Measurements from ENCODE around the gene CTSE.

CTSE gene

DNA sequence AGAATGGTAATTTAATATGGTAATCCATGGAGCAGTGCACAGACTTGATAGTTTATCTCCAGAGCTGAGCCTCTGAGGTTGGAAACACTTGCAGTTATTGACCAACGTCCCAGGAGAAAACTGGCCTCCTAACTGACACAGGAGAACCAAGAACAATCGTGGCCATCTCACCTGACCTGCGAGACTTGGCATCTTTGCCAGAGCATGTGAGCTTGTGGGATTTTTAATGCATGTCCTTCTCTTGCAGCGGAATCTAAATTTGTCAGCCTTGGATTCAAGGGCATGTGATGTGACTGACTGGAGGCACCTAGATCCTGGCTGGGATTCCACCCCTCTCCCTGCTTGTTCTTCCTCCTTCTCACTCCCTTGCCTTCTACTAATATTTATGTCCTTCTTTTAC, 52.6 kb downstream of the CTSE start:
- no peak for DNase-seq (ENCODE audit: low spot score)
- in situ Hi-C loops (cut with MboI; ENCODE audit: low pct_unique_long_range_greater_than_20kb, low sequenced_read_pairs, unreplicated experiment) = no loop called here
- TF ChIP-seq, protein P1, sequence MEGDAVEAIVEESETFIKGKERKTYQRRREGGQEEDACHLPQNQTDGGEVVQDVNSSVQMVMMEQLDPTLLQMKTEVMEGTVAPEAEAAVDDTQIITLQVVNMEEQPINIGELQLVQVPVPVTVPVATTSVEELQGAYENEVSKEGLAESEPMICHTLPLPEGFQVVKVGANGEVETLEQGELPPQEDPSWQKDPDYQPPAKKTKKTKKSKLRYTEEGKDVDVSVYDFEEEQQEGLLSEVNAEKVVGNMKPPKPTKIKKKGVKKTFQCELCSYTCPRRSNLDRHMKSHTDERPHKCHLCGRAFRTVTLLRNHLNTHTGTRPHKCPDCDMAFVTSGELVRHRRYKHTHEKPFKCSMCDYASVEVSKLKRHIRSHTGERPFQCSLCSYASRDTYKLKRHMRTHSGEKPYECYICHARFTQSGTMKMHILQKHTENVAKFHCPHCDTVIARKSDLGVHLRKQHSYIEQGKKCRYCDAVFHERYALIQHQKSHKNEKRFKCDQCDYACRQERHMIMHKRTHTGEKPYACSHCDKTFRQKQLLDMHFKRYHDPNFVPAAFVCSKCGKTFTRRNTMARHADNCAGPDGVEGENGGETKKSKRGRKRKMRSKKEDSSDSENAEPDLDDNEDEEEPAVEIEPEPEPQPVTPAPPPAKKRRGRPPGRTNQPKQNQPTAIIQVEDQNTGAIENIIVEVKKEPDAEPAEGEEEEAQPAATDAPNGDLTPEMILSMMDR (IDR thresholded peaks at IDR 0.05; ENCODE audit: extremely low read depth, insufficient read depth, missing control alignments) = no peak

DNA sequence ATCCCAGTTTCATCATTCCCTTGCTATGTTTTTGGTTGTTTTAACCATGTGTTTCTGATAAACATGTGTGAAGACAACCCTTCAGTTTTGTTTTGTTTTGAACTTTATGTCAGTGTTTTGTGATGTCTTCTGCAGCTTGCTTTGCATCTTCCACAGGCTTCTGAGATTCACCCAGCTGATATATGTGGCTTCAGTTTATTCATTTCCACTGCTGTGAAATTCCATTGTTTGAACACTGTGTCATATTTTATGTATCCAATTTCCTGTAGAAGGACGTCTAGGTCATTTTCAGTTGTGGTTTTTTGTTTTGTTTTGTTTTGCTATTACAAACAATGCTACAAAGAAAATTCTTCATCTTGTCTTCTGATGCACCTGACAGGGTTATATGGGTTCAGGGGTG, 53.2 kb downstream of the CTSE start:
- TF ChIP-seq, protein P1 (IDR thresholded peaks at IDR 0.05; ENCODE audit: extremely low read depth, insufficient read depth, missing control alignments) = no peak
- no peak for DNase-seq (ENCODE audit: low spot score)
- in situ Hi-C loops (cut with MboI; ENCODE audit: low pct_unique_long_range_greater_than_20kb, low sequenced_read_pairs, unreplicated experiment) = no loop called here

GRCh38 chr1:205969229-205969628, 54.5 kb downstream of the CTSE start:
- in situ Hi-C loops (cut with MboI; ENCODE audit: low pct_unique_long_range_greater_than_20kb, low sequenced_read_pairs, unreplicated experiment) = no loop called here
- TF ChIP-seq, protein P1 (IDR thresholded peaks at IDR 0.05; ENCODE audit: extremely low read depth, insufficient read depth, missing control alignments) = no peak
- no peak for DNase-seq (ENCODE audit: low spot score)

DNA sequence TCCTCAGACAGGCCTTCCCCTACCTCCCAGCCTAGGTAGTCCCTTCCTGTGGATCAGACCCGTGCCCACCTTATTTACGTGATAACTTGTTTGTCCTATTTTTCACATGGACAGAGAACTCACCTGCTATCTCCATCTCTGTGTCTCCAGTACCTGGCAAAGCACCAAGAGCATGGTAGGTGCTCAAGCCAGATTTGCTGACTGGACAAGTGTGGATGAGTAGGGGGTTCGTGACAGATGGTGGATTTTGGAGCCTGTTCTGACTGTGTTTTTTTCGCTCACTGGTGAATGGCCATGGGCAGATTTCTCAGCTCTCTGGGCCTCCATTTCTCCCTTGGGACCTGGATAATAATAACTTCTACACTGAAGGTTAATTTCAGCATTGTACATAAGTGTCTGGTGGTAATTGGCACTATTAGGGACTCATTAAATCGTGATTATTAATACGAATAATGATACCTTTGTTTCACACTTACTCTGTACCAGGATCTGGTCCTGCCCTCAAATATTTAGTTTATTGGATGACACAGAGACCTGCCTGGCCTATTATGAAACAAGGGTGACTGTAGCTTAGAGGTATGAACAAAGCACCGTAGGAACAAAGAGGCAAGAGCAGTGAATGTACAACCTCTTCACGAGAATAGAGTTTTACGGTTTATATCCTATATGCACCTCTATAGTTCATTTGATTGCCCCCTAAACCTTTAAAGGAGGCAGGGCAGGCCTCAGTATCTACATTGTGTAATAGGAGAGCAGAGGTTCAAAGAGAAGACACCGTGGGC, 56.0 kb downstream of the CTSE start:
- in situ Hi-C loops (cut with MboI; ENCODE audit: low pct_unique_long_range_greater_than_20kb, low sequenced_read_pairs, unreplicated experiment) = no loop called here
- TF ChIP-seq, protein P1 (IDR thresholded peaks at IDR 0.05; ENCODE audit: extremely low read depth, insufficient read depth, missing control alignments) = no peak
- no peak for DNase-seq (ENCODE audit: low spot score)

DNA sequence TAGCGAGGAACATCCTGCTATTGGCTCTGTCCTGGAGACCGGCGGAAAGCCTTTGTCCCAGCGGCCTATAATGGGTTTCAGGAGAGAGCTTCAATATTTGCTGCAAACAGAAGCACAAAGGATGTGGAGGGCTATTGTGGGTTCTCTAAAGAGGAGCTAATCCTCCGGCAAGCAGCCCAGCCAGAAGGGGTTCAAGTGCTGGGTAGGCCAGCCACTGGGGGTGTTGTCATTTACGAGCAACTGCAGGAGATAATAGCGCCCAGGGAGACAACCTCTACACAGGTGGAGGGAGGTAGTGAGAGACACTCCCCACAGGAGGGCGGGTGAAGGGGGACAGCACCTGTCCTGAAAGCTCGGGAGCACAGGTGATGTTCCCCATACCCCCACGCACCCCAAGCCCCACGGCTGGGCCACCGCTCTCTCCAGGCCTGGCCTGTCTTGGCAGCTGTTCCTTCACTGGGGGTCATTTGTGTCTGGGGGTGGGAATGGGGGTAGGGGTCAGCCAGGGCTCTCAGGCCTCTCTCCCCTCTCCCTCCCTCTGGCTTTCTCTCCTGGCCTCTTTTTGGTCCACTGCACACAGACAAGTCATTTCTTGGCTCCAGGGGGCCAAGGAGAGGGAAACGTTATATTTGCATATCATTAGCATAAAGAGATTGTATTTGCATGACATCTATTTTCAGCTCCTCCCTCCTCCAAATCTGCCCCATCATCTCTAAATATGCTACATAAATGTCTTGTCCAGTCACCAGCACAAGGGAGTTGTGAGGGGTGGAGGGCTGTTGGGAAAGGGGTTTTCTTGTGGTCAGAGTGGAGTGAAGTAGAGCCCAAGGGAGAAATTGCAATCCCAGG, 58.4 kb downstream of the CTSE start:
- no peak for DNase-seq (ENCODE audit: low spot score)
- TF ChIP-seq, protein P1 (IDR thresholded peaks at IDR 0.05; ENCODE audit: extremely low read depth, insufficient read depth, missing control alignments) = no peak
- in situ Hi-C loops (cut with MboI; ENCODE audit: low pct_unique_long_range_greater_than_20kb, low sequenced_read_pairs, unreplicated experiment) = no loop called here

DNA sequence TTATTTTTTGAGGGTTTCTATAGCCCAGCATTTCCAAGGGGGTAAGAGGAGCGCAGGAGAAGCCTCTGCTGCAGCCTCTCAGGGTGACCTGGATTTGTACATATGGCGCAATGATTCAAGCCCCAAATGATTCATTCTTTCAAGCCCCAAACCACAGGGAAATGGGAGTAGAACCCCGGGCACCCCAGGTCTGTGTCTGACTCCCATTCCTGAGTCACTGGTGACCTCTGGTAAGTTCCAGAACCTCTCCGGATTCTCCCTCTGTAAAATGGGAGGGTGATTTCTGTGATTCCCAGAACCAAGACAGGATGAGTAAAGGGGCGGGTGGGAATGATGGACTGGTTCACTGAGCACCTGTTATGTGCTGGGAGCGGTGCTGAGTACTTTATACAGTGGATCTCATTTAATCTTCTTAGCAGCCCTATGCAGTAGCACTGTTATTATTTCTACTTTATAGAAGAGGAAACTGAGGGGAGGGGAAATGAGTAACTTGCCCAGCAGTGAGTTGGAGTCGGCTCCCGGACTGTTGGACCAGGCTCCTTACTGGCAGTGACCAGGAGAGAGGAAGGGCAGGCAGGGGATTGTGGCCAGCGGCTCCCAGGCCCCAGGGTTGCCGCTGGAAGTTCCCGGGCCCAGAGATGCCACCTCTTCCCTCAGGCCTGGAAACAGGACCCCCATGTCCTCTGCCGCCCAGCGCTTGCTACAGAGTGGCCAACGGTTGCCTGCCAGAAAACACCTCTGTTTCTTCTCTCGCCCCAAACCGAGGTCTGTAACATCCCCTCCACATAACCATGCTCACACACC, 60.1 kb downstream of the CTSE start:
- TF ChIP-seq, protein P1 (IDR thresholded peaks at IDR 0.05; ENCODE audit: extremely low read depth, insufficient read depth, missing control alignments) = no peak
- no peak for DNase-seq (ENCODE audit: low spot score)
- in situ Hi-C loops (cut with MboI; ENCODE audit: low pct_unique_long_range_greater_than_20kb, low sequenced_read_pairs, unreplicated experiment) = no loop called here
